Measurements from ENCODE around the gene MALT1.

DNA sequence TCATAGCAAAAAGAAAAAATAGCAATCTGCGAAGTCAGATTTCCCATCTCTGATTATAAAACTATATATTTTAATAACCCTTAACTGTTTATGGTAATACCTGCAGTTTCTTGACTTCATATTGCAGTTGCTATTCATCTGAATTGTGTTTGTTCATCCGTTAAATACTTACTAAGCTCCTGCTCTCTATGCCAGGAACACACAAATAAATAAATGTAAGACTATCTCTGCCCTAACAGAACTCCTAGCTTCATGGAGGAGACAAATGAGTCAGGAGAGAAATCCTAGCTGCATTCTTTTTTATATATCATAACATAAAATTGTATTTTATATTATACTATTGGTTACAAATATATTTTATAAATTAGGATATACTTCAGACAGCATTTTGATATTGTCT lies 61.2 kb downstream of the MALT1 start:
- TF ChIP-seq CTCF (IDR thresholded peaks at IDR 0.05) (no peak), POLR2A (IDR thresholded peaks at IDR 0.05) (no peak)
